HCT116 (cell line): Measurements from ENCODE around the gene RHOH. TPM values are rescaled to one million over a fixed set of nuclear protein-coding genes. Genes with fewer than 3 reads are reported as not detected.

ENCODE experiments used
- ATAC-seq: fragments of 200-7000 bp; cut with Tn5 transposase; 2 replicates; pipeline ENCODE4 v1.9.1; 2020; ENCODE audit warnings: mild to moderate bottlenecking, moderate library complexity
- BruUV-seq: library from RNA; stranded (reverse); fragments of 400-500 nt; replicated peaks from 2 replicates; lab custom pipeline; 2021; lab: Mats Ljungman, UMichigan
- CTCF ChIA-PET: fragments of 300-600 bp; sonication (Branson Sonifier 250); formaldehyde crosslinking; loops from one replicate; lab custom pipeline; 2021; ENCODE audit warnings: antibody characterized with exemption; lab: Charles Lee
- POLR2A ChIA-PET: fragments of 300-600, 350-600 bp; sonication (Branson Sonifier 250); formaldehyde crosslinking; loops from one replicate; lab custom pipeline; 2021; ENCODE audit warnings: antibody characterized with exemption; lab: Charles Lee
- RAD21 ChIA-PET, 2 experiments: fragments of 300-600 bp; sonication (Branson Sonifier 250); formaldehyde crosslinking; loops; one replicate each; lab custom pipeline; 2023; ENCODE audit warnings: low total read pairs in 2 of 2; ENCODE audit not compliant: uncharacterized antibody in 2 of 2, unreplicated experiment in 2 of 2, low non-redundant PET in 1 of 2; lab: Charles Lee
- DNase-seq: peaks from one replicate; pipeline ENCODE4 v3.0.0-alpha.2; 2010; ENCODE audit warnings: low read depth, low spot score
- H2AFZ ChIP-seq: fragments of 200-600 bp; shearing (Covaris generic), sonication (generic); 2 replicates; pipeline ENCODE4 v1.6.1; 2017; ENCODE audit warnings: low read depth, mixed run types, mixed read lengths, antibody characterized with exemption, low read length; ENCODE audit not compliant: poor library complexity, severe bottlenecking
- H3K27ac ChIP-seq: 2 replicates; pipeline ENCODE4 v1.5.1; 2012; ENCODE audit warnings: low read depth, low read length
- H3K27me3 ChIP-seq: fragments of 200-600 bp; sonication (generic); 2 replicates; pipeline ENCODE4 v1.6.1; 2016; ENCODE audit warnings: mixed run types, low read length, mixed read lengths; ENCODE audit not compliant: insufficient read depth
- H3K36me3 ChIP-seq, 2 experiments: fragments of 200-500 bp in 1 of 2; fragments of 200-600 bp in 1 of 2; sonication (Bioruptor generic) in 1 of 2; sonication (generic) in 1 of 2; 2 replicates each; pipeline versions ENCODE4 v1.5.1 to v1.6.1; 2014 to 2016; ENCODE audit warnings: low read length in 2 of 2, inconsistent platforms in 1 of 2, mixed read lengths in 1 of 2, mixed run types in 1 of 2; ENCODE audit not compliant: insufficient read depth in 2 of 2, control insufficient read depth in 1 of 2
- H3K4me1 ChIP-seq, 2 experiments: fragments of 200-600 bp in 1 of 2; sonication (generic) in 1 of 2; 2 replicates each; pipeline versions ENCODE4 v1.5.1 to v1.6.1; 2012 to 2017; ENCODE audit warnings: low read length in 2 of 2, inconsistent platforms in 1 of 2, mild to moderate bottlenecking in 1 of 2, mixed read lengths in 1 of 2, mixed run types in 1 of 2, moderate library complexity in 1 of 2; ENCODE audit not compliant: insufficient read depth in 2 of 2, control insufficient read depth in 1 of 2
- H3K4me2 ChIP-seq: fragments of 200-600 bp; sonication (generic); 2 replicates; pipeline ENCODE4 v1.6.1; 2017; ENCODE audit warnings: mixed run types, low read length, mixed read lengths
- H3K4me3 ChIP-seq, 2 experiments: fragments of 200-600 bp in 1 of 2; sonication (generic) in 1 of 2; replicated peaks in 1 of 2; 2 replicates each; pipeline ENCODE4 v1.5.1; 2011 to 2016; ENCODE audit warnings: low read length in 2 of 2, control low read depth in 1 of 2, low read depth in 1 of 2, mild to moderate bottlenecking in 1 of 2, mixed read lengths in 1 of 2, mixed run types in 1 of 2
- H3K79me2 ChIP-seq: fragments of 200-600 bp; sonication (generic); 2 replicates; pipeline ENCODE4 v1.6.1; 2017; ENCODE audit warnings: mild to moderate bottlenecking, mixed run types, low read length, moderate library complexity, mixed read lengths; ENCODE audit not compliant: insufficient read depth
- H3K9ac ChIP-seq: fragments of 200-600 bp; sonication (generic); 2 replicates; pipeline ENCODE4 v1.6.1; 2016; ENCODE audit warnings: low read length, mixed read lengths
- H3K9me2 ChIP-seq: fragments of 200-600 bp; sonication (generic), shearing (Covaris generic); 2 replicates; pipeline ENCODE4 v1.6.1; 2017; ENCODE audit warnings: mixed run types, mild to moderate bottlenecking, moderate library complexity; ENCODE audit not compliant: insufficient read depth
- H3K9me3 ChIP-seq, 2 experiments: fragments of 200-500 bp in 1 of 2; fragments of 200-600 bp in 1 of 2; sonication (Bioruptor generic) in 1 of 2; sonication (generic) in 1 of 2; 2 replicates each; pipeline ENCODE4 v1.6.1; 2014 to 2017; ENCODE audit warnings: low read length in 2 of 2, mixed read lengths in 2 of 2, inconsistent platforms in 1 of 2, low read depth in 1 of 2, mild to moderate bottlenecking in 1 of 2, mixed run types in 1 of 2, moderate library complexity in 1 of 2; ENCODE audit not compliant: control insufficient read depth in 1 of 2, insufficient read depth in 1 of 2
- H4K20me1 ChIP-seq: fragments of 200-600 bp; sonication (generic), shearing (Covaris generic); 2 replicates; pipeline ENCODE4 v1.6.1; 2017; ENCODE audit warnings: mixed run types, mild to moderate bottlenecking, moderate library complexity; ENCODE audit not compliant: insufficient read depth
- ATF3 ChIP-seq: IDR thresholded peaks from 2 replicates; pipeline ENCODE4 v1.6.1; 2012
- CEBPB ChIP-seq: IDR thresholded peaks from 2 replicates; pipeline ENCODE4 v1.6.1; 2012; ENCODE audit warnings: low read depth
- CTCF ChIP-seq, 3 experiments: fragments of 200-600 bp in 1 of 3; sonication (generic) in 1 of 3; IDR thresholded peaks in 2 of 3; conservative IDR thresholded peaks in 1 of 3; 2 replicates each; pipeline ENCODE4 v1.5.1; 2012 to 2017; ENCODE audit warnings: low read depth in 2 of 3, low read length in 2 of 3, antibody characterized with exemption in 1 of 3, borderline replicate concordance in 1 of 3, control low read depth in 1 of 3, mild to moderate bottlenecking in 1 of 3, mixed read lengths in 1 of 3, mixed run types in 1 of 3, moderate library complexity in 1 of 3; ENCODE audit not compliant: insufficient read depth in 1 of 3
- EGR1 ChIP-seq: IDR thresholded peaks from 2 replicates; pipeline ENCODE4 v1.6.1; 2012; ENCODE audit warnings: low read depth
- ELF1 ChIP-seq: IDR thresholded peaks from 2 replicates; pipeline ENCODE4 v1.6.1; 2012; ENCODE audit warnings: low read depth, borderline replicate concordance
- EZH2phosphoT487 ChIP-seq: fragments of 200-600 bp; IDR thresholded peaks from 2 replicates; pipeline ENCODE4 v1.6.1; 2018; ENCODE audit warnings: antibody characterized with exemption, borderline replicate concordance
- JUND ChIP-seq: IDR thresholded peaks from 2 replicates; pipeline ENCODE4 v1.6.1; 2012
- MAX ChIP-seq: IDR thresholded peaks from 2 replicates; pipeline ENCODE4 v1.6.1; 2012
- POLR2AphosphoS5 ChIP-seq: IDR thresholded peaks from 2 replicates; pipeline ENCODE4 v1.6.1; 2011; ENCODE audit warnings: mild to moderate bottlenecking, low read depth, low read length, moderate library complexity
- REST ChIP-seq: IDR thresholded peaks from 2 replicates; pipeline ENCODE4 v1.6.1; 2012; ENCODE audit warnings: low read depth
- SIN3A ChIP-seq: IDR thresholded peaks from 2 replicates; pipeline ENCODE4 v1.6.1; 2012; ENCODE audit warnings: low read depth
- TCF7L2 ChIP-seq: IDR thresholded peaks from 2 replicates; pipeline ENCODE4 v1.7.0; 2011; ENCODE audit warnings: borderline replicate concordance, inconsistent platforms; ENCODE audit not compliant: insufficient read depth, insufficient read length; ENCODE audit errors: extremely low read depth
- YY1 ChIP-seq: IDR thresholded peaks from 2 replicates; pipeline ENCODE4 v1.6.1; 2011; ENCODE audit warnings: low read length, low read depth, moderate library complexity, mild to moderate bottlenecking; ENCODE audit not compliant: insufficient replicate concordance; ENCODE audit errors: extremely low read depth
- ZFX ChIP-seq: fragments of 450-650 bp; IDR thresholded peaks from 2 replicates; pipeline ENCODE4 v1.6.1; 2017
- ZNF274 ChIP-seq: fragments of 200-500 bp; sonication (Bioruptor generic); IDR thresholded peaks from 2 replicates; pipeline ENCODE4 v1.6.1; 2014; ENCODE audit warnings: mild to moderate bottlenecking, low read depth, low read length, inconsistent platforms
- intact Hi-C: fragments of 100-400 bp; cut with micrococcal nuclease; formaldehyde crosslinking; loops from 2 replicates; pipeline ENCODE4 v1.10.0; 2022
- total RNA-seq: library from RNA; stranded (reverse); gene quantifications from one replicate; pipeline ENCODE4 v1.2.1, GENCODE V29; 2021; ENCODE audit not compliant: unreplicated experiment

The RHOH gene
- total RNA-seq, 1 experiment from 2014 or later = 0.74 TPM

GRCh38 chr4:40190019-40190418 is 6.8 kb upstream of the RHOH start:
- TF ChIP-seq EGR1 = no peak
- no peak for TF ChIP-seq CTCF (IDR thresholded peaks at IDR 0.05 in 2 of 3, conservative IDR thresholded peaks at IDR 0.05 in 1 of 3; ENCODE audit: borderline replicate concordance in 1 of 3, insufficient read depth in 1 of 3, low read depth in 2 of 3, low read length in 2 of 3)
- TF ChIP-seq SIN3A = no peak
- no peak for TF ChIP-seq POLR2AphosphoS5
- no peak for TF ChIP-seq REST
- no peak for TF ChIP-seq ATF3
- TF ChIP-seq EZH2phosphoT487 = no peak
- no peak for TF ChIP-seq JUND
- no peak for TF ChIP-seq ELF1
- TF ChIP-seq YY1 = no peak
- TF ChIP-seq ZFX = no peak
- no peak for TF ChIP-seq CEBPB
- no peak for TF ChIP-seq TCF7L2
- TF ChIP-seq MAX = no peak
- TF ChIP-seq ZNF274 = no peak
- no peak overlapping the region for H3K27ac ChIP-seq
- no peak for DNase-seq
- no peak for ATAC-seq
- ChIA-PET POLR2A (no interaction called here), CTCF (no interaction called here), RAD21 (no interaction called here)
- no peak overlapping the region for H3K4me2 ChIP-seq
- H2AFZ ChIP-seq = no peak overlapping the region
- H3K9me3 ChIP-seq = no peaks in the 10 kb centered on the region
- intact Hi-C loops = no loop called here
- BruUV-seq = no TSS peak
- H3K9me2 ChIP-seq = no peaks in the 10 kb centered on the region; the same call in 1 of the 2 replicates
- no peaks in the 10 kb centered on the region for H3K79me2 ChIP-seq
- no peak overlapping the region for H3K9ac ChIP-seq
- H3K36me3 ChIP-seq = no peaks in the 10 kb centered on the region
- no peaks in the 10 kb centered on the region for H4K20me1 ChIP-seq
- no peaks in the 10 kb centered on the region for H3K27me3 ChIP-seq
- peaks cover 0 to 9% of the 10 kb centered on the region in 2 experiments; a peak in 1 of 4 replicates for H3K4me1 ChIP-seq
- H3K4me3 ChIP-seq = no peak overlapping the region
